ENCODE data around the gene GRB7. TPM values are rescaled to one million over a fixed set of nuclear protein-coding genes. Genes with fewer than 3 reads are reported as not detected.
"Not testable (repeated sequence)": the region's sequence is repeated elsewhere in the genome, so short reads cannot be mapped to it uniquely, and the experiment has no call there.

GRB7 gene
- total RNA-seq, 2 donors from 2014 or later = 3.1 to 3.9 TPM

DNA sequence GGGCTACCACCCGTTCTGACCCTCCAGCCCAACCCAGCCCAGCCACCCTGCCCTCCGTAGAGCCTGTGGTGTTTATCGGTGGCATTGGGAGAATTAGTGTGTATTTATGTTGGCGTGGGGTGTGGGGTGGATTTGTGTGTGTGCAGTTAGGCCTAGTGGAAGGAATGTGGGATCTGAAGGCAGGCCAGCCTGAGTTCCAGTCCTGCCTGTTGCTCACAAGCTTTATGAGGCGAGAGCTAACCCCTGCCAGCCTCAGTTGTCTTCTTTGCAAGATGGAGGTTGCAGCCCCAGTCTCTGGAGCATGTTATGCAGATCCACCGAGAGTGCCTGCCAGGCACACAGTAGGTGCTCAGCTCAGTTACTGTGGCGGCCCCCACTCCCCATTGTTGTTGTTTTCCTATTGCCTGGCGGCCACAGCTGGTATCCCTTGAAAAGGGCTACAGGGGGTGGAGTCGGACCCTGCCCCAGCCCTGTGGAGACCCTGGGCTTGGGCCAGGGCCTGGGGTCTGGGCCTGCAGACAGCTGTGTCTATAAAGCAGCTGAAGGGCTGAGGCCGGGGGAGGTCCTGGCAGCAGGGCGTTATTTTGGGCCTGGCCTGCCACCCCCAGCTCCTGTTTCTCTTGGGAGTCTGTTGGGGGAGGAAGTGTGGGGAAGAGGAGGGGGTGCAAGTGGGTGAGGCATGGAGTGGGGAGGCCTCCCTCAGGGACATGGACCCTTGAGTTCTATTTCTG is 32.8 kb upstream of the GRB7 start:
- ATAC-seq (no peak), DNase-seq (ENCODE audit: low spot score in 2 of 2) (no peak)
- no peaks in the 10 kb centered on the region for H3K9me3 Mint-ChIP-seq

DNA sequence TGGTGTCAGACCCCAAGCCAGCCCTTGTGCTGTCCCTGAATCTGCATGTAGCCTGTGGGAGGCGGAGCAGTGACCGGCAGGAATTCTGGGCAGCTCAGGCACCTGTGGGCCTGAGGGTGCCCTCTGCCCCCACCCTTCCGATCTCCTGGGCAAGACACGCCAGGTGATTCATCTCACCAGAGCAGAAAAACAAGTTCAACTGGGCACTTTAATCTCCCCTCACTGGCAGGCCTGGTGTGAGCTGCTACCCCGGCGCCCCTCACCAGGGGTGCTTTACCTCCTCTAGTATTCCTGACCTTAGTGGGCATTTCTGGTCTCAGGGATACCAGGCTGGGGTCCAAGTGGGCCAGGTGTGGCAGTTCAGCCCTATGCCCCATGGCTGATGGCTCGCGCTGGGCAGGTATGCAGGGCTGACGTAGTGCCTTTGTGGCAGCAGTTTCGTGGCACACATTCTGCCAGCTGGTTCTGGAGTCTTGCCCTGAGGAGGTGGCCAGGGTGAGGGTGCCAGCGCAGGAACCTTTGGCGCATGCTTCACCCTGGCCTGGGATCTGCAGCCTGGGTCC is 31.9 kb upstream of the GRB7 start:
- H3K27ac Mint-ChIP-seq = no peak overlapping the region
- H3K36me3 Mint-ChIP-seq = no peaks in the 10 kb centered on the region
- ATAC-seq = no peak
- no peaks in the 10 kb centered on the region for H3K9me3 Mint-ChIP-seq
- DNase-seq (ENCODE audit: low spot score in 2 of 2) = no peak

More for the DNA sequence above, 32.8 kb upstream of the GRB7 start:
- Mint-ChIP-seq H3K27ac (no peak overlapping the region), H3K36me3 (no peaks in the 10 kb centered on the region)

DNA sequence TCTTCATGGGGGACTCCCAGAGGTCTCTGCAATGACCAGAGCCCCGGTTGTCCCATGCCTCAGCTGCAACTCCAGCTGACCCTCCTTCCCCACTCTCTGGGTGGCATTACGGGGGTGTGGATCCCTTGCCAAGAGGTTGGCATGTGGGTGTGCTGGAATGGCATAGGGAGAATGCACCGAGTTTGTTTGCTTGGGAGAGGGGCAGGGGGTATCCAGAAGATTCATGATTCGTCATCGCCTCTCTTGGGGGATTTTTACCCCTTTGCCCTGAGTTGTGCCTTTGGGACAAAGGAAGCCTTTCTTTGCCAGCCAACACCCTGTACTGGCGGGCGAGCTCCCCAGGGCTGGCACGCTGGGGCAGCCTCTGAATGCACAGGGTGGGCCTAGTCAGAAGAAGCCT is 31.4 kb upstream of the GRB7 start:
- DNase-seq (ENCODE audit: low spot score in 2 of 2) (no peak), ATAC-seq (no peak)
- Mint-ChIP-seq H3K27ac (no peak overlapping the region), H3K36me3 (no peaks in the 10 kb centered on the region), H3K9me3 (no peaks in the 10 kb centered on the region)

DNA sequence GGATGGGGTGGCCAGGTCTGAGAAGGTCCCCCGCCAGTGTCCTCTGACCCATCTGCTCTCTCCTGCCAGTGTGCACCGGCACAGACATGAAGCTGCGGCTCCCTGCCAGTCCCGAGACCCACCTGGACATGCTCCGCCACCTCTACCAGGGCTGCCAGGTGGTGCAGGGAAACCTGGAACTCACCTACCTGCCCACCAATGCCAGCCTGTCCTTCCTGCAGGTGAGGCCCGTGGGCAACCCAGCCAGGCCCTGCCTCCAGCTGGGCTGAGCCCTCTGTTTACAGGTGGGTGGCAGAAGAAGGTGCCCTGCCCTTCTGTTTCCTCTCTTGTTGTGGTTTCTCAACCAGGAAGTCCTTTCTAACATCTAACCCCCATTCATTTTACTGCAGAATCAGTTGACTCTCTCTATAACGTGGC is 30.8 kb upstream of the GRB7 start:
- Mint-ChIP-seq H3K36me3 (no peaks in the 10 kb centered on the region), H3K27ac (peak overlapping the region in 1 of 2 donors; percentile 74), H3K9me3 (no peaks in the 10 kb centered on the region)
- DNase-seq (ENCODE audit: low spot score in 2 of 2) (no peak), ATAC-seq (peak; percentile 18 to 38)

DNA sequence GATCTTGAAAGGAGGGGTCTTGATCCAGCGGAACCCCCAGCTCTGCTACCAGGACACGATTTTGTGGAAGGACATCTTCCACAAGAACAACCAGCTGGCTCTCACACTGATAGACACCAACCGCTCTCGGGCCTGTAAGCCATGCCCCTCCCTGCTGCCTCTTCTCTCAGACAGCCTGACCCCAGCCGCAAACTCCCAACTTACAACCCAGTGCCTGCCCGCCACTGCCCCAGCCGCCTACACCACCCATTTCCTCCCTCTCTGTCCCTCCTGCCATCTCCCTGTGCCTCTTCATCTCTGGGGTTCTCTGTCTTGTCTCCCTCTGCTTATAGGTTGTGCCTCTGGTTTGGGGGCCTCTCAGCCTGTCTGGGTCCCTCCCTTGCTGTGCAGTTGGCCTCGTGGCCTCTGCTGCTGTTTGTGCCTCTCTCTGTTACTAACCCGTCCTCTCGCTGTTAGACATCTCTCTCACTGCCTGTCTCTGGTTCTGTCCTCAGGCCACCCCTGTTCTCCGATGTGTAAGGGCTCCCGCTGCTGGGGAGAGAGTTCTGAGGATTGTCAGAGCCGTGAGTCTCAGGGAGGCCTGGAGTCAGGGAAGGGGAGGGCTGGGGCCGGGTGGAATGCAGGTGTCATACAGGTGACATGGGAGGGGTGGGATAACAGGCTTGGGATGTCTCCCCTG is 28.3 kb upstream of the GRB7 start:
- Mint-ChIP-seq H3K27ac (peak overlapping the region in 1 of 2 donors; percentile 27), H3K36me3 (no peaks in the 10 kb centered on the region), H3K9me3 (no peaks in the 10 kb centered on the region)
- ATAC-seq (no peak), DNase-seq (ENCODE audit: low spot score in 2 of 2) (no peak)

DNA sequence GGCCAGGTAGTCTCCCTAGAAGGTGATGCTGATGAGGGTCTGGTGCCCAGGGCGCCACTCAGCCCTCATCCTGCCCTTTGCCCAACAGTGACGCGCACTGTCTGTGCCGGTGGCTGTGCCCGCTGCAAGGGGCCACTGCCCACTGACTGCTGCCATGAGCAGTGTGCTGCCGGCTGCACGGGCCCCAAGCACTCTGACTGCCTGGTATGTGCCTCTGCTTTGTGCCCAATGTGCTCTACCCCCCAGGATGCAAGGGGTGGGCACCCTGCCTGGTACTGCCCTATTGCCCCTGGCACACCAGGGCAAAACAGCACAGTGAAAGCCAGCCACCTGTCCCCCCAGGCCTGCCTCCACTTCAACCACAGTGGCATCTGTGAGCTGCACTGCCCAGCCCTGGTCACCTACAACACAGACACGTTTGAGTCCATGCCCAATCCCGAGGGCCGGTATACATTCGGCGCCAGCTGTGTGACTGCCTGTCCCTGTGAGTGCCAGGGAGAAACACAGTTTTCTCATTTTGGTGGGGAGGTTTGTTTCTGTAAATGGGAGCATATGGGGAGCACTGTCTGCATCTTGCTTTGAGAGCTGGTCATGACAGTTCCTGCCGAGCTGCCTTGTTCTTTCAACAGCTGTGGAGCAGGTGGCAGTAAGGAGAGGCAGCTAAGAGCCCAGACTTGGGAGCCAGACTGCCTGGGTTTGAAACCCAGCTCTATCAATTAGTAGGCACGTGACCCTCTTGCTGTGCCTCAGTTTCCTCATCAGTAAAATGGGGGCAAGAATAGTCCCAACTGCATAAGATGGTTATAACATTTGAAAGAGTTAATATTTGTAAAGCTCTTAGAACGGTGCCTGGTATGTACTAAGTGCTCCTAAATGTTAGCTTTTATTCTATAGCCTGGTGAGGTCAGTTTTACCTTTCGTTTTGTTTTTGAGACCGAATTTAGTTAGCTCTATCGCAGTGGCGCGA is 27.5 kb upstream of the GRB7 start:
- H3K9me3 Mint-ChIP-seq = no peaks in the 10 kb centered on the region
- peak overlapping the region in 1 of 2 donors; percentile 27 for H3K27ac Mint-ChIP-seq
- no peaks in the 10 kb centered on the region for H3K36me3 Mint-ChIP-seq
- ATAC-seq (no peak), DNase-seq (ENCODE audit: low spot score in 2 of 2) (no peak)

DNA sequence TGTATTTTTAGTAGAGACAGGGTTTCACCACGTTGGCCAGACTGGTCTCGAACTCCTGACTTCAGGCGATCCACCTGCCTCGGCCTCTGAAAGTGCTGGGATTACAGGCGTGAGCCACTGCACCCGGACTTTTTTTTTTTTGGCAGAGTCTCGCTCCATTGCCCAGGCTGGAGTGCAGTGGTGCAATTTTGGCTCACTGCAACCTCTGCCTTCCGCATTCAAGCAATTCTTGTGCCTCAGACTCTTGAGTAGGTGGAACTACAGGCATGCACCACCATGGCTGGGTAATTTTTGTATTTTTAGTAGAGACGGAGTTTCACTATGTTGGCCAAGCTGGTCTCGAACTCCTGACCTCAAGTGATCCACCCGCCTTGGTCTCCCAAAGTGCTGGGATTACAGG is 26.7 kb upstream of the GRB7 start:
- DNase-seq (ENCODE audit: low spot score in 2 of 2); H3K9me3 Mint-ChIP-seq; H3K36me3 Mint-ChIP-seq; H3K27ac Mint-ChIP-seq; ATAC-seq: not testable (repeated sequence)

DNA sequence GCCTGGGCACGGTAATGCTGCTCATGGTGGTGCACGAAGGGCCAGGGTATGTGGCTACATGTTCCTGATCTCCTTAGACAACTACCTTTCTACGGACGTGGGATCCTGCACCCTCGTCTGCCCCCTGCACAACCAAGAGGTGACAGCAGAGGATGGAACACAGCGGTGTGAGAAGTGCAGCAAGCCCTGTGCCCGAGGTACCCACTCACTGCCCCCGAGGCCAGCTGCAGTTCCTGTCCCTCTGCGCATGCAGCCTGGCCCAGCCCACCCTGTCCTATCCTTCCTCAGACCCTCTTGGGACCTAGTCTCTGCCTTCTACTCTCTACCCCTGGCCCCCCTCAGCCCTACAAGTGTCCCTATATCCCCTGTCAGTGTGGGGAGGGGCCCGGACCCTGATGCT is 25.9 kb upstream of the GRB7 start:
- H3K36me3 Mint-ChIP-seq = no peaks in the 10 kb centered on the region
- H3K9me3 Mint-ChIP-seq = no peaks in the 10 kb centered on the region
- H3K27ac Mint-ChIP-seq = no peak overlapping the region
- DNase-seq (ENCODE audit: low spot score in 2 of 2) (no peak), ATAC-seq (no peak)

DNA sequence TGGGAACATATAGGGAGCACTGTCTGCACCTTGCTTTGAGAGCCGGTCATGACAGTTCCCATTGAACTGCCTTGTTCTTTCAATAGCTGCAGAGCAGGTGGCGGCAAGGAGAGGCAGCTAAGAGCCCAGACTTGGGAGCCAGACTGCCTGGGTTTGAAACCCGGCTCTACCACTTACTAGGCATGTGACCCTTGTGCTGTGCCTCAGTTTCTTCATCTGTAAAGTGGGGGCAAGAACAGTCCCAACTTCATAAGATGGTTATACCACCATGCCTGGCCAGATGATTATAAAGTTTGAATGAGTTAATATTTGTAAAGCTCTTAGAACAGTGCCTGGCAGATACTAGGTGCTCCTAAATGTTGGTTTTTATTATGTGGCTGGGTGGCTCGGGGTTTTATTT is 23.5 kb upstream of the GRB7 start:
- H3K27ac Mint-ChIP-seq = no peak overlapping the region
- DNase-seq (ENCODE audit: low spot score in 2 of 2) (no peak), ATAC-seq (no peak)
- H3K36me3 Mint-ChIP-seq = no peaks in the 10 kb centered on the region
- no peaks in the 10 kb centered on the region for H3K9me3 Mint-ChIP-seq

DNA sequence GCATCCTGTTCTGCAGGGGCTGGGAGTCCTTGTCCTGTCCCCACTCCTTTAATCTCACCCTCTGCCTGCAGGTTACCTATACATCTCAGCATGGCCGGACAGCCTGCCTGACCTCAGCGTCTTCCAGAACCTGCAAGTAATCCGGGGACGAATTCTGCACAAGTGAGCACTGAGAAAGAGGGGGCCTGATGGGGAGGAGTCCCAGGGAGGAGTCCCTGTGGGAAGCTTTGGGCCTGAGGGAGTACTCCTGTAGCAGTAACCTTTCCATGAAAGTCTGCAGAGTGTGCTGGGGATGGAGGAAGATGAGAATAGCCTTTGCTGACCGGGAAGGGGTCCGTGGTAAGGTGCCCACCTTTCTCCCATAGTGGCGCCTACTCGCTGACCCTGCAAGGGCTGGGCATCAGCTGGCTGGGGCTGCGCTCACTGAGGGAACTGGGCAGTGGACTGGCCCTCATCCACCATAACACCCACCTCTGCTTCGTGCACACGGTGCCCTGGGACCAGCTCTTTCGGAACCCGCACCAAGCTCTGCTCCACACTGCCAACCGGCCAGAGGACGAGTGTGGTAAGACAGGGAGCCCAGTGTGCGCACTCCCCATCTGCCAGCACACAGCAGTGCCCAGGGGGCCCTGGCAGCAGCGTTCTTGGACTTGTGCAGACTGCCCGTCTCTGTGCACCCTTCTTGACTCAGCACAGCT is 22.2 kb upstream of the GRB7 start:
- no peak overlapping the region for H3K27ac Mint-ChIP-seq
- H3K9me3 Mint-ChIP-seq = no peaks in the 10 kb centered on the region
- DNase-seq (ENCODE audit: low spot score in 2 of 2) (no peak), ATAC-seq (no peak)
- no peaks in the 10 kb centered on the region for H3K36me3 Mint-ChIP-seq

DNA sequence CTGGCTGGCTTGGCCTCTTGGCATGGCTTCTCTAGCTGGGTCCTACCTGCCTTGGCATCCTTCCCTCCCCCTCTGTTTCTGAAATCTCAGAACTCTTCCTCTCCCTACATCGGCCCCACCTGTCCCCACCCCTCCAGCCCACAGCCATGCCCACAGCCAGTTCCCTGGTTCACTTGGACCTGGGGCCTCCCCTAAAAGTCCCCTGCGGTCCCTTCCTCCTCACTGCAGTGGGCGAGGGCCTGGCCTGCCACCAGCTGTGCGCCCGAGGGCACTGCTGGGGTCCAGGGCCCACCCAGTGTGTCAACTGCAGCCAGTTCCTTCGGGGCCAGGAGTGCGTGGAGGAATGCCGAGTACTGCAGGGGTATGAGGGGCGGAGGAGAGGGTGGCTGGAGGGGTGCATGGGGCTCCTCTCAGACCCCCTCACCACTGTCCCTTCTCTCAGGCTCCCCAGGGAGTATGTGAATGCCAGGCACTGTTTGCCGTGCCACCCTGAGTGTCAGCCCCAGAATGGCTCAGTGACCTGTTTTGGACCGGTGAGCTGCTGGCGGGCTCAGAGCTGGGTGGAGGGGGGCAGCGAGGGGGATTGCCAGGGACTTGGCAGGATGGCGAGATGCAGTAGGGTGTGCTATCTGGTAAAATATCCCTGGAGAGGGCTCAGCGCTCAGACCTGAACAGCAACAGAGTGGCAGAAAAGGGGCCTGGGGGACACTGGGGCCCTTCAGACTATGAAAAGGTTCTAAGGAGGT is 21.5 kb upstream of the GRB7 start:
- H3K9me3 Mint-ChIP-seq = no peaks in the 10 kb centered on the region
- no peak for ATAC-seq

DNA sequence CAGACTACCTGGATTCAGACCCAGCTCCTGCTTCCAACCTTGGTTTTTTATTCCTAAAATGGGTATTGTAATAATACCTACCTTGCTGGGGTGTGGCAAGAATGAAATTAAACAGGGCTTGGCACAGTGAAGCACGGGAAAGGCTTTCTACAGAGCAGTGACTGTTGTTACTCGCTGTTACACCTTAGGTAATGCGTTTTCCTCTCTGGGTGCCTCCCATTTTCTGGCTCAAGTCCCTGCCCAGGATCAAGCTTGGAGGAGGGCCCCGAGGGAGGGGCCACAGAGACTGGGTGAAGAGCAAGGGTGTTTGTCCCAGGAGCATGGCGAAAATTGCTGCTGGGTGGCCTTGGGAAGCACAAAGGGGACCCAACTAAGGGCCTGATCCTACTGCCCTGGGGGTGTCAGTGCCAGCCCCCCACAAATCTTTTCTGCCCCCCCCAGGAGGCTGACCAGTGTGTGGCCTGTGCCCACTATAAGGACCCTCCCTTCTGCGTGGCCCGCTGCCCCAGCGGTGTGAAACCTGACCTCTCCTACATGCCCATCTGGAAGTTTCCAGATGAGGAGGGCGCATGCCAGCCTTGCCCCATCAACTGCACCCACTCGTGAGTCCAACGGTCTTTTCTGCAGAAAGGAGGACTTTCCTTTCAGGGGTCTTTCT is 20.7 kb upstream of the GRB7 start:
- DNase-seq (ENCODE audit: low spot score in 2 of 2) (no peak), ATAC-seq (no peak)
- H3K9me3 Mint-ChIP-seq = no peaks in the 10 kb centered on the region
- H3K27ac Mint-ChIP-seq = no peak overlapping the region
- no peaks in the 10 kb centered on the region for H3K36me3 Mint-ChIP-seq

More for the DNA sequence above, 21.5 kb upstream of the GRB7 start:
- Mint-ChIP-seq H3K36me3 (no peaks in the 10 kb centered on the region), H3K27ac (no peak overlapping the region)
- DNase-seq (ENCODE audit: low spot score in 2 of 2) = no peak

DNA sequence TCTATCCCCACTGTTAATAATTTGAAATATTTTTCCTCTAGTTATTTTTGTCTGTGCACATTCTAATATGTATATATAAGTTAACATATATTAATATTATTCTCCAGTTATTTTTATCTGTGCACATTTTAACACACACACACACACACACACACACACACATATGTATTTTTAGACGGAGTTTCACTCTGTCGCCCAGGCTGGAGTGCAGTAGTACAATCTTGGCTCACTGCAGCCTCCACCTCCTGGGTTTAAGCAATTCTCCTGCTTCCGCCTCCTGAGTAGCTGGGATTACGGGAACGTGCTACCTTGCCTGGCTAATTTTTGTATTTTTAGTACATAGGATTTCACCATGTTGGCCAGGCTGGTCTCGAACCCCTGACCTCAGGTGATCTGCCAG is 20.1 kb upstream of the GRB7 start:
- no peak for ATAC-seq
- Mint-ChIP-seq H3K27ac (no peak overlapping the region), H3K36me3 (no peaks in the 10 kb centered on the region)

DNA sequence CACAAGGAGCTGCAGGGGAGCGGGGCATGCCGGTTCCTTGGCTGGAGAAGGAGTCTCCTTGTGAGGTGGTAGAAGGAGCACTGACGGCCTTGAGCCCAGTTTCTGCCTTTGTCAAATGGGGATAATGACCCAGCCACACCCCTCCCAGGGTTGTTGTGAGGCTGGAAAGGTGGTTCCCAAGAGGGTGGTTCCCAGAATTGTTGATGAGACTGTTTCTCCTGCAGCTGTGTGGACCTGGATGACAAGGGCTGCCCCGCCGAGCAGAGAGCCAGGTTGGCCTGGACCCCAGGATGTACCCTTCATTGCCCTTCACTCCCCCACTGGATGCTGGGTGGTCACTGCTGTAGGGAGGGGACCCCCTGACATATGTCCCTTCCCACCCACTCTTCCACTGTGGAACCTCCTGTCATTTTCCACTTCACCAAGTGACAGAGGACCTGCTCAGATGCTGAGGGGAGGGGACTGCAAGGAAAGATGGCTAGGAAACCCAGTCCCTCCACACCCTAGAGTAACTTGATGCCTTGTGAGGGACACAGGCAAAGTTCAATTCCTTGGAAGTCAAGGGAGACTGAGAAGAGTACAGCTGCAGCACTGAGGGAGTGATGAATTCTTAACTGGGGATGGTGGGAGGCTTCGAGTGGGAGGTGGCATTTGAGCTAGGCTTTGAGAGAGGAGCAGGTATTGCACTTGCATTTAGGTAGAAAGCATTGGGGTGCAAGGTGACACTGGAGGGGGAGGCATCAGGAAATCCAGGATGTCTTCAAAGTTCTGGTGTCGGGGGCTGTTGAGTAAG is 18.0 kb upstream of the GRB7 start:
- no peaks in the 10 kb centered on the region for H3K9me3 Mint-ChIP-seq
- ATAC-seq = no peak

More for the DNA sequence above, 20.1 kb upstream of the GRB7 start:
- no peak for DNase-seq (ENCODE audit: low spot score in 2 of 2)
- H3K9me3 Mint-ChIP-seq = no peaks in the 10 kb centered on the region

DNA sequence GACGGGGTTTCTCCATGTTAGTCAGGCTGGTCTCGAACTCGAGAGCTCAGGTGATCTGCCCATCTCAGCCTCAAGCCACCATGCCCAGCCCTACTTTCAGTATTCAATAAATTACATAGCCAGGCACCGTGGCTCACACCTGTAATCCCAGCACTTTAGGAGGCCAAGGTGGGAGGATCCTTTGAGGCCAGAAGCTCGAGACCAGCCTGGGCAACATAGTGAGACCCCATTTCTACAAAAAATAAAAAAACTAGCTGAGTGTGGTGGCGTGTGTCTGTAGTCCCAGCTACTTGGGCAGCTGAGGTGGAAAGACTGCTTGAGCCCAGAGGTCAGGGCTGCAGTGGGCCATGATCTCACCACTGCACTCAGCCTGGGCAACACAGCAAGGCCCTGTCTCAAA is 15.6 kb upstream of the GRB7 start:
- DNase-seq (ENCODE audit: low spot score in 2 of 2) (no peak), ATAC-seq (no peak)
- Mint-ChIP-seq H3K9me3 (no peaks in the 10 kb centered on the region), H3K36me3 (no peaks in the 10 kb centered on the region), H3K27ac (no peak overlapping the region)

More for the DNA sequence above, 18.0 kb upstream of the GRB7 start:
- Mint-ChIP-seq H3K27ac (no peak overlapping the region), H3K36me3 (no peaks in the 10 kb centered on the region)
- DNase-seq (ENCODE audit: low spot score in 2 of 2) = no peak

All from activated naive CD4-positive, alpha-beta T cell treated with anti-CD3 and anti-CD28 coated beads, Interleukin-2, amount 50 U/mL, for 72 hours (primary cell).